ENCODE data around the gene ACOT7.

The ACOT7 gene

GRCh38 chr1:6410248-6410893 lies 16.8 kb upstream of the ACOT7 start:
- Histone ChIP-seq H4K20me1 (ENCODE audit: insufficient read depth, low read length) (no peaks in the 10 kb centered on the region), H3K9me2 (ENCODE audit: low read depth, low read length) (no peaks in the 10 kb centered on the region), H3F3A (ENCODE audit: insufficient read depth, low read length) (no peaks in the 10 kb centered on the region), H3K9me3 (ENCODE audit: low read length) (no peaks in the 10 kb centered on the region), H2AFZ (ENCODE audit: low read length) (no peak overlapping the region), H3K27me3 (ENCODE audit: insufficient read depth, low read length) (peaks cover 10% of the 10 kb centered on the region; the same call in 1 of the 2 replicates), H3K36me3 (ENCODE audit: insufficient read depth, low read length) (no peaks in the 10 kb centered on the region), H3K27ac (ENCODE audit: low read depth, low read length, poor library complexity, severe bottlenecking) (no peak overlapping the region), H3K4me2 (ENCODE audit: low read length) (no peak overlapping the region), H3K4me3 (ENCODE audit: low read depth, low read length, poor library complexity, severe bottlenecking) (no peak overlapping the region), H3K4me1 (ENCODE audit: insufficient read depth, low read length, severe bottlenecking) (no peaks in the 10 kb centered on the region), H3K9ac (ENCODE audit: low read length) (no peak overlapping the region), H3K79me2 (ENCODE audit: insufficient read depth, low read length) (no peaks in the 10 kb centered on the region)
- TF ChIP-seq EZH2 (IDR thresholded peaks at IDR 0.05; ENCODE audit: borderline replicate concordance, low read length): no peak
- TF ChIP-seq, protein P1, sequence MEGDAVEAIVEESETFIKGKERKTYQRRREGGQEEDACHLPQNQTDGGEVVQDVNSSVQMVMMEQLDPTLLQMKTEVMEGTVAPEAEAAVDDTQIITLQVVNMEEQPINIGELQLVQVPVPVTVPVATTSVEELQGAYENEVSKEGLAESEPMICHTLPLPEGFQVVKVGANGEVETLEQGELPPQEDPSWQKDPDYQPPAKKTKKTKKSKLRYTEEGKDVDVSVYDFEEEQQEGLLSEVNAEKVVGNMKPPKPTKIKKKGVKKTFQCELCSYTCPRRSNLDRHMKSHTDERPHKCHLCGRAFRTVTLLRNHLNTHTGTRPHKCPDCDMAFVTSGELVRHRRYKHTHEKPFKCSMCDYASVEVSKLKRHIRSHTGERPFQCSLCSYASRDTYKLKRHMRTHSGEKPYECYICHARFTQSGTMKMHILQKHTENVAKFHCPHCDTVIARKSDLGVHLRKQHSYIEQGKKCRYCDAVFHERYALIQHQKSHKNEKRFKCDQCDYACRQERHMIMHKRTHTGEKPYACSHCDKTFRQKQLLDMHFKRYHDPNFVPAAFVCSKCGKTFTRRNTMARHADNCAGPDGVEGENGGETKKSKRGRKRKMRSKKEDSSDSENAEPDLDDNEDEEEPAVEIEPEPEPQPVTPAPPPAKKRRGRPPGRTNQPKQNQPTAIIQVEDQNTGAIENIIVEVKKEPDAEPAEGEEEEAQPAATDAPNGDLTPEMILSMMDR (IDR thresholded peaks at IDR 0.05; ENCODE audit: low read length): no peak

DNA sequence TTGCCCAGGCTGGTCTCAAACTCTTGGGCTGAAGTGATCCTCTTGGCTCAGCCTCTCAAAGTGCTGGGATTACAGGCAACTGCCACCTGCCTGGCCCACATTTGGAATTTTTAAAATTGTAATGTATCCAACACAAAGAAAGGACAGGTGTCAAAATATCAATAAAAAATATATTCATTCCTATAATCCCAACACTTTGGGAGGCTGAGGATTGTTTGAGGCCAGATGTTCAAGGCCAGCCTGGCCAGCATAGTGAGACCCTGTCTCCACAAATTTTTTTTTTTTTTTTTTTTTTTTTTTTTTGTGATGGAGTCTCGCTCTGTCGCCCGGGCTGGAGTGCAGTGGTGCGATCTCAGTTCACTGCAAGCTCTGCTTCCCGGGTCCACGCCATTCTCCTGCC lies 16.2 kb upstream of the ACOT7 start:
- H3K9me3 ChIP-seq (ENCODE audit: low read length): no peaks in the 10 kb centered on the region

DNA sequence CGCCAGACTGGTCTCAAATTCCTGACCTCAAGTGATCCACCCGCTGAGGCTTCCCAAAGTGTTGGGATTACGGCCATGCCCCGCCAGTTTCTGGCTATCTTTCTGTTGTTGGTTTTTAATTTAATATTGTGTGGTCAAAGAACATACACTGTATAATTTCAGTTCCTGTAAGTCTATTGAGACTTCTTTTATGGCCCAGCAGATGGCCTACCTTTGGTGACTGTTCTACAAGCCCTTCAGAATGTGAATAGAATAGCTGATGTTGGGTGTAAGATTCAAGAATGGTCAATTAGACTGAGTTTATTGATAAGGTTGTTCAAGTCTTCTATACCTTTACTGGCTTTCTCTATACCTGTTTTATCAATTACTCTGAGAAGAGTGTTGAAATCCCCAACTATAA lies 15.5 kb upstream of the ACOT7 start:
- no peak overlapping the region for H3K9ac ChIP-seq (ENCODE audit: low read length)
- H3K27ac ChIP-seq (ENCODE audit: low read depth, low read length, poor library complexity, severe bottlenecking): no peak overlapping the region
- no peaks in the 10 kb centered on the region for H4K20me1 ChIP-seq (ENCODE audit: insufficient read depth, low read length)
- H3K4me1 ChIP-seq (ENCODE audit: insufficient read depth, low read length, severe bottlenecking): no peaks in the 10 kb centered on the region
- H3F3A ChIP-seq (ENCODE audit: insufficient read depth, low read length): no peaks in the 10 kb centered on the region
- H3K36me3 ChIP-seq (ENCODE audit: insufficient read depth, low read length): no peaks in the 10 kb centered on the region
- no peak for TF ChIP-seq EZH2 (IDR thresholded peaks at IDR 0.05; ENCODE audit: borderline replicate concordance, low read length)
- TF ChIP-seq, protein P1 (IDR thresholded peaks at IDR 0.05; ENCODE audit: low read length): no peak
- H3K79me2 ChIP-seq (ENCODE audit: insufficient read depth, low read length): no peaks in the 10 kb centered on the region
- H3K4me3 ChIP-seq (ENCODE audit: low read depth, low read length, poor library complexity, severe bottlenecking): no peak overlapping the region
- no peak overlapping the region for H3K4me2 ChIP-seq (ENCODE audit: low read length)
- H3K27me3 ChIP-seq (ENCODE audit: insufficient read depth, low read length): peaks cover 4% of the 10 kb centered on the region; the same call in 1 of the 2 replicates
- no peaks in the 10 kb centered on the region for H3K9me2 ChIP-seq (ENCODE audit: low read depth, low read length)
- H3K9me3 ChIP-seq (ENCODE audit: low read length): no peaks in the 10 kb centered on the region
- H2AFZ ChIP-seq (ENCODE audit: low read length): no peak overlapping the region

More for the DNA sequence above, 16.2 kb upstream of the ACOT7 start:
- H3K4me3 ChIP-seq (ENCODE audit: low read depth, low read length, poor library complexity, severe bottlenecking): no peak overlapping the region
- H3K4me1 ChIP-seq (ENCODE audit: insufficient read depth, low read length, severe bottlenecking): no peaks in the 10 kb centered on the region
- no peaks in the 10 kb centered on the region for H3K9me2 ChIP-seq (ENCODE audit: low read depth, low read length)
- no peak overlapping the region for H3K9ac ChIP-seq (ENCODE audit: low read length)
- H3K27ac ChIP-seq (ENCODE audit: low read depth, low read length, poor library complexity, severe bottlenecking): no peak overlapping the region
- no peak overlapping the region for H3K4me2 ChIP-seq (ENCODE audit: low read length)
- H3K79me2 ChIP-seq (ENCODE audit: insufficient read depth, low read length): no peaks in the 10 kb centered on the region
- H3K36me3 ChIP-seq (ENCODE audit: insufficient read depth, low read length): no peaks in the 10 kb centered on the region
- no peak overlapping the region for H2AFZ ChIP-seq (ENCODE audit: low read length)
- TF ChIP-seq, protein P1 (IDR thresholded peaks at IDR 0.05; ENCODE audit: low read length): no peak
- no peak for TF ChIP-seq EZH2 (IDR thresholded peaks at IDR 0.05; ENCODE audit: borderline replicate concordance, low read length)
- no peaks in the 10 kb centered on the region for H4K20me1 ChIP-seq (ENCODE audit: insufficient read depth, low read length)
- H3K27me3 ChIP-seq (ENCODE audit: insufficient read depth, low read length): peaks cover 4% of the 10 kb centered on the region; the same call in 1 of the 2 replicates
- no peaks in the 10 kb centered on the region for H3F3A ChIP-seq (ENCODE audit: insufficient read depth, low read length)
